NCI-H345 (cell line): ENCODE data around the gene SGMS1.
A peak's percentile ranks its signal among the peaks of the same experiment; 100 is the strongest.

Experiments used
- DNase-seq: peaks from one replicate; lab custom pipeline; 2025; lab: John Stamatoyannopoulos, UW

Gene SGMS1

GRCh38 chr10:50636618-50637579 lies 13.1 kb upstream of the SGMS1 start:
- no peak for DNase-seq

GRCh38 chr10:50635286-50635685 lies 11.5 kb upstream of the SGMS1 start:
- no peak for DNase-seq

DNA sequence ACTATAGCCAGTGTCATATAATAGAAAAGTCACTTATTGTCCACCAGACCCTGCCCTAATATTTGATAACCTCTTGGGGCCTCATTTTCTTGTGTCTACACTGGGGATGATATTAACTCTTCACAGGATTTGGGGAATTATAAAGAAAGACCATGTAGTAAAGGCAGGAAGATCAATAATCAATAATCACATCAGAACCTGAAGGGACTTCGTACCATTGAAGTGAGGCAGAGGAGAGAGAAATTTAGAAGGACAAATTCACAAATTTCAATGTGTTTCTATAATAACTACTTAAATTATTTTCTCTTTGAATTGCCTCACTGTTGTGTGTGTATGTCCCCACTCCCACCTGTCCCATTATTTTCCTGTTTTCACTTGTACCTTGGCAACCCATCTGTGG lies 10.7 kb upstream of the SGMS1 start:
- DNase-seq, result no peak

GRCh38 chr10:50631052-50631451 lies 7.3 kb upstream of the SGMS1 start:
- no peak for DNase-seq

DNA sequence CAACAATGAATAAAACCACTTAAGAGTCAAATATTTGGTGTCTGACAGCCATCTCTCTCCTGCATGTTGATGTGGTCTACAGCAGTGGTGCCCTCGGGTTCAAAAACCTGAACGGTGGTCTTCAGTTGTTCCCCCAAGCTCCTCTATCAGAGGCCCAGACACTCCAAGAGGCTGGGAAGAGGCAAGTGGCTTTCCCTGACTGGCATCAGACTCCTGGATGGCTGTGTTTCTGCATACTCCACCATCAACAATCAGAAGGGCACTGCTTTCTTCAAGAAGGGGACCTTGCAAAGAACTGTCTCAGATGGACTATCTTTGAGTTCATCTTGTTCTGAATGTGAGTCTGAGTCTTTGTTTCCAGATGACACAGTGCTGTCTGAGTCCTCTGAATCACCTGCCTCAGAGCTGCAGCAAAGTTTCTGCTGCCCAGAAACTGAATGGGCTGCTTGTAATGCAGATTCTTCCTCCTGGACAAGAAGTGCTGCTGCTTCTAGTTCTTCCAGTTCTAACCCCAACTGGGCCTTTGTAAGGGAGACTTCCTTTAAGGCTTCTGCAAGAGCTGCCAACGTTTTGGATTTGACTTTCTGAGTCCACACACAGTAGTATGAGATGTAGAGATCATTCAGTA lies 5.9 kb upstream of the SGMS1 start:
- DNase-seq, result no peak

DNA sequence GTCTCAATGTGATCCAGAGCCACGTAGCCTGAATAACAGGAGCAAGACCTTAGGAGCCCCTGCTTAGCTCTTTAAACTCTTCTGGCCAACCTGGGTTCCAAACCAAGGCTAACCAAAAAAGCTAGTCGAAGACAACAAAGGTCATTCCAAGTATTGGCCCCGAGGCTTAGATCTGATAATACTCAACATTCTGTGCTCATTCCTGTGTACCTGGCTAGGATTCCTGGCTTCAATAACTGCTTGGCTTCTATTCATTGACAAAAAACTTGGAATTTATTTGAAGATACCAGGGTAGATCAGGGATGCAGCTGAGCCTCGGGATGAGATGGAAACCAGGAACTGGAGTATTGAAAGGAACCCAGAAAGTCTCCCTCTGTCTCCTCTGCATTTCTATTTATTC lies 4.1 kb upstream of the SGMS1 start:
- no peak for DNase-seq

GRCh38 chr10:50627443-50627842 lies 3.7 kb upstream of the SGMS1 start:
- DNase-seq, result no peak

DNA sequence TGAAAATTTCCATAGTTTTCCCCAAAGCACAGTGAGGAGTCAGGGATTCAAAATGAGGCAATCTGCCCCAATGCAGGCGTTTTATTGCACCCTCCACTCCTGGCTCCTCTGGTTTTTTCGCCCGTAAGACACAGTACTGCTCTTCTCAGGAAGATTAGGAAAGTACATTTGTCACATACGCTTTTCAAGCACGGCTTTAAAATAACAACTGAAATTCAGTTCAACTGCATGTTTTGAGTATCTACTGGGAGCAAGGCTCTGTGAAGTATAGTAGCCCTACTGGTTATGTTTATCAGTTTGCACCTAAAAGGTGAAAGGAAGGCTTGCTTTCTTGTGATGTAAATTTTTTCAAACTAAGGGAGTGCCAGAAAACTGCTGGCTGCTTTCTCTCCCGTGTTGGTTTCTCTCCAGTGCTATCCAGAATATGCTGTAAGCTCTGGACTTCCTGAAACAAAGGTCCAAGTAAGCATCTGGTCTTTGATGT lies 1.9 kb upstream of the SGMS1 start:
- no peak for DNase-seq

DNA sequence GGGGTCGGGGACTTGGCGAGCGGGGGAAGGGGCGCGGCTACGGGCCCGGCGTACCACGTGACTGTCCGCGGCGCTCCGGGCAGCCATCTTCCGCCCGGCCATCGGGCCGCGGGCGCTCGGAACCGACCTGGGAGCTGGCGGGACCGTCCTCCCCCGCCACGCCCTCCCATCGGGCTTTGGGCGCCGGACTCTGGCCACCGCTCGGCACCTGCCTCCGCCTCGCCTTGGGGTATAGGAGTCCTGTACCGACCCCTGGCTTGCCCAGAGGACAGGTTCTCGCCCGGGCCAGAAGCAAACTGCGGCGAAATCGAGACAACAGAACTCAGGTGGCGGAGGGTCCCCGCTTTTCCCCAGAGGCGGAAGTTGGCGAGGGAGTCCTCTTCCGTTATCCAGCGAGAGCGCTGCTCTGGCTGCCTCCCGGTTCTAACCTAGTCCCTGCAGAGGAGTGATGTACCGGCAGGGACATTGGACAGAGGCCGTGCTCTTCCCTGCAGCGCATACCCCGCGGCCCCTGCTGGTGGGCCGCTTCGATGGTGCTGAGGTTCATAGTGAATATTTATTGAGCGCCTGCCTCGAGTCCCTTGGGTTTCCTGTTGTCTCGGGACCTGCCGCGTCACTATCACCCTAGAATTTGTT lies 1.2 kb upstream of the SGMS1 start:
- DNase-seq, result peak; percentile 81

DNA sequence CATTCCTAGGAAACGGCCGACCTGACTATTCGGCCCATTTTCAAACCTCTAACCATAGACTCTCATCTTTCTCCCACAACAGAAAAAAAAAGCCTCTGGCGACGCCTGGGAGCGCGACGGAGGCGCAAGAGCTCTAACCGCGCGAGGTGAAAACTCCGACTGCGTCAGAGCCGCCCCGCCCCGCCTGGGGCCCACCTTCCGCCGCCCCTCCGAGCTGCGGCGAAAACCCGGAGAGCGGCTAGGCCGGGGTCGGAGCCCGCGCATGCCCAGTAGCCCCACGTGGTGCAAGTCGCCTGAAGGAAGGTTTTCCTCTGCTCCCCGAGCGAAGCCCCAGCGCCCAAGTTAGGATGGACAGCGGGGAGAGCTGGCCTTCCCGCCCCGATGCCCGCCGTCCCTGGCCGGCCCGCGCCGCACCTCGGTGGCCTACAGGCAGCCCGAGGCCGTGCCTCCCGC lies 683 bp upstream of the SGMS1 start:
- peak; percentile 92 for DNase-seq

GRCh38 chr10:50622706-50623662 lies 772 bp downstream of the SGMS1 start:
- DNase-seq, result peak; percentile 21

GRCh38 chr10:50621968-50622705 lies 1.6 kb downstream of the SGMS1 start:
- DNase-seq, result peak; percentile 22

DNA sequence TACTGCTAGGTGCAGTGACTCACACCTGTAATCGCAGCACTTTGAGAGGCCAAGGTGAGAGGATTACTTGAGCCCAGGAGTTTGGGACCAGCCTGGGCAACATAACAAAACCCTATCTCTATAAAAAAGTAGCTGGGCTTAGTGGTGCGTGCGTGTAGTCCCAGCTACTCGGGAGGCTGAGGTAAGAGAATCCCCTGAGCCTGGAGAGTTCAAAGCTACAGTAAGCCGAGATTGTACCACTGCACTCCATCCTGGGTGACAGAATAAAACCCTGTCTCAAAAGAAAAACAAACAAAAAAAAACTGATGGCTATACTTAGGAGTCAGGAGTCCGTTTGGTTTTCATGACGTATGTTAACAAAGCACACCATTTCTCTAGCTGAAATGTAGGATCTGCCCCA lies 2.9 kb downstream of the SGMS1 start:
- no peak for DNase-seq

GRCh38 chr10:50619882-50620281 lies 3.9 kb downstream of the SGMS1 start:
- DNase-seq, result no peak

DNA sequence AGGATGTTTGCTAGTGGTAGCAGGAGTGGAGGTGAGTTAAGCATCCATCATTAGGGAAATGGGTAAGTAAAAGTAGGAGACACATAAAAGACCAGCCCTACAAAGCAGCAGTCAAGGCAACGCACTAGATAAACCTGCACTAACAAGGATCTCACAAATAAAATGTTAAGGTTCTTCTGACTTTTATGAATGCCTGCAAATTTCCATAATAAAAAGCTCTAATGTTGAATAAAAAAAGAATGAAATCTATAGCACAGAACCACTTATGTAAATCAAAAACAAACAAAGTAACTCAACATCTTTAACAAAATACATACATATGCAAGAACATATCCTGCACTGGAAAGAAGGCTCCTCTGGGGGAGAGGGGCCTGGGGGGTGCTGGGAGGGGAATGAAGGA lies 4.6 kb downstream of the SGMS1 start:
- no peak for DNase-seq

- DNase-seq, result no peak
Measured at GRCh38 chr10:50618624-50619023, 5.1 kb downstream of the SGMS1 start.

DNA sequence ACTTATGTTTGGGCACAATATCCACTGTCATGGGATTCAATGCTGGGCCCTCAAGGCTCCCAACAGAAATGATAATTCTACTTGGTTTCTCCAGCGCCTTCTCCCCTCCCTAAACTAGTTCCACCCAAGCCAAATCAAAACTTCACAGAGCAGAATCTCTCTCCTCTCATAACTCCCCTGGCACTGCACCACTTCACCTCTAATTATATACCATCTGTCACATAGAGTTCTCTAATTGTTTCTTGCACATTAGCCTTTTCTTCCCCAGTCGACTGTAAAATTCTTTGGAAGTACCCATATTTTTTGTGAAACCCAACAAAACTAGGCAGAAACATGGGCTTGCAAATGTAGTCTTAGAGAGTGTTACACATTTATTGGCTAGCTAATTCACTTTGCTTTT lies 8.1 kb downstream of the SGMS1 start:
- DNase-seq, result no peak

- DNase-seq, result peak; percentile 11
Measured at GRCh38 chr10:50614444-50615137, 9.2 kb downstream of the SGMS1 start.

DNA sequence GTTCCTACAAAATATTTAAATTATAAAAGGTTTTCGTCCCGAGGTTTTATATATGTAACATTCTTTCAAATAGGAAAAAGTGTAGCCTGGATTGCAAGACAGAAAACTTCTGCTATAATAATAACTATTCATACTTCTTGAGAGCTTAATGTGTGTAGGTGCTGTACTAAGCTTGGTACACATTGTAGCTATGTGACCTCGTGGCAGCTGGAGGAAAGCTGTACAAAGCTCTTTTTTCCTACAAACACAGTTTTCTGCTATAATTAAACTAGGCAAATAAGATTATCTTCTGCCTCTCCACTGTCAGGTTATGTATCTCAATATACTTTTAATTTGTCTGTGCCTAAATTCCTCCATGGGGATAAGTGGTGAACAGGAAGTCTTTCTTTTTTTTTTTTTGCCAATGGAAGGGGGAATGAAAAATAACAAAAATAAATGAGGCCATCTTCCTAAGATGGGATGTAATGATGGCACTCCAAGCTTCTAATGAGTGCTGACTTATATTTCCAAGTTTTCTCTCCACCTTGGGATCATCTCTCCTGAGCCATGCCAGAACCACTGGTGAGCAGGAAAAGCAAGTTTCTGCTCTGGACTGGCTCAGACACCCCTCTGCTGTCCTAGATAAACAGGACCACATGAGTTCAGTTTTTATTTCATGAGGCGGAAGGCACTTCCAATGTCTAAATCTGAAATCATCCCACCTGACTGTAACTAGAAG lies 9.9 kb downstream of the SGMS1 start:
- DNase-seq, result no peak

DNA sequence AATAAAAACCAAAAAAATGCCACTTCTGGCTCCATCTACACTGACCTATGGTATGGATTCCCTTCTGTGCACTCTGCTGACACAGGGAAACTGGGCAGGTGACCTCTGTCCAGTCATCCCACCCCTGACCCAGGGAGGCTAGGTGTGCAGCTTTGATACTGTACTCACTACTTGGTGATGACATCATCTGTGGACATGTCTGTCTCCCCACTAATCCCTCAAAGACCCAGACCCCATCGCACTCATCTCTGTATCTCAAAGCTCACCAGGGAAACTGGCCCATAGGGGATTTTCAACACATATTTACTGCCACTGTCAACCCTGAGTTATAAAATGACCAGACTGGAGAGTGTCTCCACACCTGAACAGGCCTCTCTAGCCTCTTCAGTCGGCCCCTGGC lies 10.6 kb downstream of the SGMS1 start:
- DNase-seq, result no peak
